Measurements from ENCODE around the gene ST3GAL3. TPM values are rescaled to one million over a fixed set of nuclear protein-coding genes. Genes with fewer than 3 reads are reported as not detected.

ST3GAL3 gene
- total RNA-seq, 4 donors from 2014 or later, result 4.4 to 19.0 (median 6.1) TPM

DNA sequence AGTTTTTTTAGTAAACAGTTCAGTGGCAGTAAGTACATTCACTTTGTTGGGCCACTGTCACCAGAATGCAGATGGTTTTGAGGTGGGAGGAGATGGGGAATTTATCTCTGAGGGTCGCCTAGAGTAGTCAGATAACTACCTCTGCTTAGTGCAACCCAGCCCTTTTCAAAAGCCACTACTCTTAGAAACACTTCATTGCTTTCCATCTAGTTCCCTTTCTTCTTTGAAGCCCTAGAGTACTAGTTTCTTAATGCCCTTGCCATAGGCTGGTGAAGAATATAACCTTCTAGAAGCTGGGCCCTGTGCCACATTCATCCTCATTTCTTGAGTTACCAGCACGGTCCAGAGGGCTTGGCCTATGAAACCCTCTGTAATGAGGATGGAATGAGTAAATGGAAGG lies 28.4 kb upstream of the ST3GAL3 start:
- Histone ChIP-seq H3K4me1 (no peaks in the 10 kb centered on the region), H3K9me3 (no peaks in the 10 kb centered on the region), H3K27ac (no peak overlapping the region), H3K4me3 (no peak overlapping the region), H3K36me3 (peaks cover 0 to 81% (median 0%) of the 10 kb centered on the region in 3 donors), H3K27me3 (no peaks in the 10 kb centered on the region)
- no peak for DNase-seq
- TF ChIP-seq, protein P1, sequence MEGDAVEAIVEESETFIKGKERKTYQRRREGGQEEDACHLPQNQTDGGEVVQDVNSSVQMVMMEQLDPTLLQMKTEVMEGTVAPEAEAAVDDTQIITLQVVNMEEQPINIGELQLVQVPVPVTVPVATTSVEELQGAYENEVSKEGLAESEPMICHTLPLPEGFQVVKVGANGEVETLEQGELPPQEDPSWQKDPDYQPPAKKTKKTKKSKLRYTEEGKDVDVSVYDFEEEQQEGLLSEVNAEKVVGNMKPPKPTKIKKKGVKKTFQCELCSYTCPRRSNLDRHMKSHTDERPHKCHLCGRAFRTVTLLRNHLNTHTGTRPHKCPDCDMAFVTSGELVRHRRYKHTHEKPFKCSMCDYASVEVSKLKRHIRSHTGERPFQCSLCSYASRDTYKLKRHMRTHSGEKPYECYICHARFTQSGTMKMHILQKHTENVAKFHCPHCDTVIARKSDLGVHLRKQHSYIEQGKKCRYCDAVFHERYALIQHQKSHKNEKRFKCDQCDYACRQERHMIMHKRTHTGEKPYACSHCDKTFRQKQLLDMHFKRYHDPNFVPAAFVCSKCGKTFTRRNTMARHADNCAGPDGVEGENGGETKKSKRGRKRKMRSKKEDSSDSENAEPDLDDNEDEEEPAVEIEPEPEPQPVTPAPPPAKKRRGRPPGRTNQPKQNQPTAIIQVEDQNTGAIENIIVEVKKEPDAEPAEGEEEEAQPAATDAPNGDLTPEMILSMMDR (IDR thresholded peaks at IDR 0.05), result no peak
- TF ChIP-seq POLR2A (IDR thresholded peaks at IDR 0.05), result no peak

DNA sequence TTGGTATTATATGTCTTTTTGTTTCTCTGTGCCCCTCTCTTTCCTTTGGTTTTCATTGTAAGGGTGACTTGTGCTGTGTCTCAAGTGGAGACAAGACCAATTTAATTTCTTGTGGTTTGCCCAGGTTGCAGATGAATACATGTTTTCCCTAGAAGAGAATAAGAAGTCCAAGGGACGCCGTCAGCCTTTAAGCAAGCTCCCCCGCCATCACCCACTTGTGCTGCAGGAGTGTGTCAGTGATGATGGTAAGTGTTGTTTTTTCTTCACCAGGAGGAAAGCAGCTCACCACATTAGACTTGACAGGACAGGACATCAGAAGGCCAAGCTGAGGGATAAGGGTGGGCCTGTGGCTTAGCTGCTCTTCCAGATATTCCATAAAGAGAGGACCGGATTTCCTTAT lies 23.8 kb upstream of the ST3GAL3 start:
- Histone ChIP-seq H3K27ac (no peak overlapping the region), H3K27me3 (no peaks in the 10 kb centered on the region), H3K36me3 (peaks cover 0 to 87% (median 0%) of the 10 kb centered on the region in 3 donors), H3K4me3 (no peak overlapping the region), H3K4me1 (no peaks in the 10 kb centered on the region), H3K9me3 (no peaks in the 10 kb centered on the region)
- TF ChIP-seq, protein P1 (IDR thresholded peaks at IDR 0.05), result no peak
- no peak for TF ChIP-seq POLR2A (IDR thresholded peaks at IDR 0.05)
- DNase-seq, result no peak

DNA sequence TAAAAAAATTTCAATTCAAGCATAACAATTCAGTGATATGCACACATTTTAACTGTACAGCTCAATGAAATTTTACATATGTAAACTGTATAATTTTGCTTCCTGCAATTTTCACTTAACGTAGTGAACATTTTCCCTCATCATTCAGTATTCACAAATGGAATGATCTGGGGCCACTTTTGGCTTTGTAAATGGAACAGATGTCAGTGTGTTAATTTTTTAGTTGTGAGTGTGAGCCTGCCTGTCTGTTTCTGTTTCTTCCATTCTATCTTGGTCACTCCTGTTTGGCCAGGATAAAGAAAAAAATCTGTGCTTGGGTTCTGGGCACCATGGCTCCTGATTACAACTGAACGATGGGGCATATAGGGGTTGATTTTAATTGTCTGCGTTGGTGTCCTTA lies 20.5 kb upstream of the ST3GAL3 start:
- Histone ChIP-seq H3K4me1 (no peaks in the 10 kb centered on the region), H3K4me3 (no peak overlapping the region), H3K27me3 (no peaks in the 10 kb centered on the region), H3K36me3 (peaks cover 0 to 95% (median 0%) of the 10 kb centered on the region in 3 donors), H3K9me3 (no peaks in the 10 kb centered on the region), H3K27ac (no peak overlapping the region)
- TF ChIP-seq, protein P1 (IDR thresholded peaks at IDR 0.05), result no peak
- TF ChIP-seq POLR2A (IDR thresholded peaks at IDR 0.05), result no peak
- DNase-seq, result no peak

DNA sequence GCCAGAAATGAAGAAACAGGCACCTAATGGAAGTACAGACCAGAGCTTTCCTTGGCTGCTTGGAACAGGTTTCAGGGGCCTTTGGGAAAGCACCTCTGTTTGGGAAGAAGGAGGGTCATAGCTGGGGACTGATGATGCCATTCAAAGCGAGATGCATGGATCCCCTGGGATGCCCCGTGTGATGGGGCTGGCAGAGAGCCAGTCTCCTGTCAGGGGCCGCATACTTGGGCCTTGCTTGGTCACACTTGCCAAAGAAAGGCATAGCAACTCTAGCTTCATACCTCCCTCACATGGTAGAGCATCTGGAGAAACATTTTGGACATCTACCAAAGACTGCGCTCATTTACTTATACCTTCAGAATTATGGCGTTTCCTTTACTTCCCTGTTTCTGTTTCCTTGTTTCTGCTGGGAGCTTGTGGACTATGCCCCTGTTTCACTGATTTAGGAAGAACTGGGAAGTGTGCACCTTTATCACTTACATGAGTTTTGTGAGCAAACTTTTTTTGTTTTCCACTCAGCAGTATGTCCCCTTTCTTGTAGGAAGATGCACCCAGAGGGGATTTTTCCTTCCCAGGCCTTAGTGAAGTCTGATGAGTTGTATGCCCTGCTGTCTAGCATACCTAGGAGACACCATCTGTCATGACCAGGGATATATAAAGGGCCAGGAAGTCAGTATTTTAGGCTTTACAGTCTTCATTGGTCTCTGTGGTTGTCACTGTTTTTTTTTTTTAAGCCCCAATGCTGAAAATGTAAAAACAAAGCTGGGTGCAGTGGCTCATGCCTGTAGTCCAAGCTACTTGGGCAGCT lies 19.8 kb upstream of the ST3GAL3 start:
- no peaks in the 10 kb centered on the region for H3K27me3 ChIP-seq
- H3K36me3 ChIP-seq, result peaks cover 0 to 95% (median 0%) of the 10 kb centered on the region in 3 donors
- no peaks in the 10 kb centered on the region for H3K4me1 ChIP-seq
- no peak for DNase-seq
- H3K27ac ChIP-seq, result no peak overlapping the region
- TF ChIP-seq, protein P1 (IDR thresholded peaks at IDR 0.05), result no peak
- TF ChIP-seq POLR2A (IDR thresholded peaks at IDR 0.05), result no peak
- H3K9me3 ChIP-seq, result no peaks in the 10 kb centered on the region
- H3K4me3 ChIP-seq, result no peak overlapping the region

DNA sequence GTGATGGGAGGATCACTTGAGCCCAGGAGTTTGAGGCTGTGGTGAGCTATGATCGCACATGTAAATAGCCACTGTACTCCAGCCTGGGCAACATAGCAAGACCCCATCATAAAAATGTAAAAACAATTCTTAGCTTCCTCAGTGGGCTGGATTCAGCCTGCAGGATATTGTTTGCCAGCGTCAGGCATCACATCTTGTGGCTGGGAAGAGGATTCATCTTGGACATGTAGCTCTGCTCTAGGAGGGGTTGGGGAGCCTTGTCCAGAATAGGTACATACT lies 19.3 kb upstream of the ST3GAL3 start:
- Histone ChIP-seq H3K27ac (no peak overlapping the region), H3K36me3 (peaks cover 0 to 96% (median 0%) of the 10 kb centered on the region in 3 donors)

More for the DNA sequence above, 19.3 kb upstream of the ST3GAL3 start:
- H3K27me3 ChIP-seq, result no peaks in the 10 kb centered on the region
- H3K4me3 ChIP-seq, result no peak overlapping the region
- DNase-seq, result no peak
- TF ChIP-seq, protein P1 (IDR thresholded peaks at IDR 0.05), result no peak
- no peak for TF ChIP-seq POLR2A (IDR thresholded peaks at IDR 0.05)
- H3K4me1 ChIP-seq, result no peaks in the 10 kb centered on the region
- H3K9me3 ChIP-seq, result no peaks in the 10 kb centered on the region

Data from Peyer's patch (tissue), 4 donors.